Ascending aorta (tissue), 2 donors: ENCODE data around the gene SERPINA10. TPM values are rescaled to one million over a fixed set of nuclear protein-coding genes. Genes with fewer than 3 reads are reported as not detected.

Experiments used
- DNase-seq, 2 donors: peaks; one replicate each; pipeline ENCODE4 v3.0.0-alpha.2; 2019; ENCODE audit warnings: low spot score in 2 of 2
- H3K27ac ChIP-seq, 2 donors: fragments of 200-600 bp; sonication (generic); one replicate each; pipeline ENCODE4 v1.5.1; 2016 to 2017; ENCODE audit warnings: mild to moderate bottlenecking in 1 of 2
- H3K27me3 ChIP-seq: fragments of 200-600 bp; sonication (generic); one replicate; pipeline ENCODE4 v1.5.1; 2017
- H3K36me3 ChIP-seq, 2 donors: fragments of 200-600 bp; sonication (generic); one replicate each; pipeline ENCODE4 v1.5.1; 2016
- H3K4me1 ChIP-seq, 2 donors: fragments of 200-600 bp; sonication (generic); one replicate each; pipeline ENCODE4 v1.5.1; 2016 to 2017; ENCODE audit warnings: mild to moderate bottlenecking in 1 of 2
- H3K4me3 ChIP-seq, 2 donors: fragments of 200-600 bp; sonication (generic); one replicate each; pipeline ENCODE4 v1.5.1; 2016 to 2017; ENCODE audit warnings: mild to moderate bottlenecking in 1 of 2
- H3K9me3 ChIP-seq, 2 donors: fragments of 200-600 bp; sonication (generic); one replicate each; pipeline ENCODE4 v1.5.1; 2016
- intact Hi-C: fragments of 100-400 bp; cut with DNase I; formaldehyde crosslinking; loops from one replicate; pipeline ENCODE4 v1.15.1; 2023
- total RNA-seq: library from RNA; depleted of rRNA; stranded (reverse); fragments of >200 nt; gene quantifications from one replicate; pipeline ENCODE4 v1.1.0, GENCODE V29; 2016
- TF ChIP-seq, protein P1 (sequence below), 3 experiments: fragments of 200-600 bp in 2 of 3; fragments of 450-650 bp in 1 of 3; sonication (generic) in 2 of 3; IDR thresholded peaks; one replicate each; pipeline ENCODE4 v1.5.1; 2016 to 2019; ENCODE audit warnings: antibody characterized with exemption in 3 of 3, mild to moderate bottlenecking in 1 of 3, moderate library complexity in 1 of 3

Gene SERPINA10
- total RNA-seq, 1 donor from 2014 or later, result not detected

GRCh38 chr14:94330432-94330831 lies 37.4 kb upstream of the SERPINA10 start:
- no peaks in the 10 kb centered on the region for H3K4me1 ChIP-seq
- H3K4me3 ChIP-seq, result no peak overlapping the region
- H3K36me3 ChIP-seq, result no peaks in the 10 kb centered on the region
- no peak overlapping the region for H3K27ac ChIP-seq
- H3K27me3 ChIP-seq, result no peaks in the 10 kb centered on the region
- intact Hi-C loops, result no loop called here
- no peak for DNase-seq
- TF ChIP-seq, protein P1, sequence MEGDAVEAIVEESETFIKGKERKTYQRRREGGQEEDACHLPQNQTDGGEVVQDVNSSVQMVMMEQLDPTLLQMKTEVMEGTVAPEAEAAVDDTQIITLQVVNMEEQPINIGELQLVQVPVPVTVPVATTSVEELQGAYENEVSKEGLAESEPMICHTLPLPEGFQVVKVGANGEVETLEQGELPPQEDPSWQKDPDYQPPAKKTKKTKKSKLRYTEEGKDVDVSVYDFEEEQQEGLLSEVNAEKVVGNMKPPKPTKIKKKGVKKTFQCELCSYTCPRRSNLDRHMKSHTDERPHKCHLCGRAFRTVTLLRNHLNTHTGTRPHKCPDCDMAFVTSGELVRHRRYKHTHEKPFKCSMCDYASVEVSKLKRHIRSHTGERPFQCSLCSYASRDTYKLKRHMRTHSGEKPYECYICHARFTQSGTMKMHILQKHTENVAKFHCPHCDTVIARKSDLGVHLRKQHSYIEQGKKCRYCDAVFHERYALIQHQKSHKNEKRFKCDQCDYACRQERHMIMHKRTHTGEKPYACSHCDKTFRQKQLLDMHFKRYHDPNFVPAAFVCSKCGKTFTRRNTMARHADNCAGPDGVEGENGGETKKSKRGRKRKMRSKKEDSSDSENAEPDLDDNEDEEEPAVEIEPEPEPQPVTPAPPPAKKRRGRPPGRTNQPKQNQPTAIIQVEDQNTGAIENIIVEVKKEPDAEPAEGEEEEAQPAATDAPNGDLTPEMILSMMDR (IDR thresholded peaks at IDR 0.05), result no peak
- H3K9me3 ChIP-seq, result no peaks in the 10 kb centered on the region

GRCh38 chr14:94329857-94330256 lies 36.8 kb upstream of the SERPINA10 start:
- no peak for DNase-seq
- Histone ChIP-seq H3K27me3 (no peaks in the 10 kb centered on the region), H3K4me3 (no peak overlapping the region), H3K9me3 (no peaks in the 10 kb centered on the region), H3K36me3 (no peaks in the 10 kb centered on the region), H3K4me1 (no peaks in the 10 kb centered on the region), H3K27ac (no peak overlapping the region)
- TF ChIP-seq, protein P1 (IDR thresholded peaks at IDR 0.05), result no peak
- intact Hi-C loops, result no loop called here

DNA sequence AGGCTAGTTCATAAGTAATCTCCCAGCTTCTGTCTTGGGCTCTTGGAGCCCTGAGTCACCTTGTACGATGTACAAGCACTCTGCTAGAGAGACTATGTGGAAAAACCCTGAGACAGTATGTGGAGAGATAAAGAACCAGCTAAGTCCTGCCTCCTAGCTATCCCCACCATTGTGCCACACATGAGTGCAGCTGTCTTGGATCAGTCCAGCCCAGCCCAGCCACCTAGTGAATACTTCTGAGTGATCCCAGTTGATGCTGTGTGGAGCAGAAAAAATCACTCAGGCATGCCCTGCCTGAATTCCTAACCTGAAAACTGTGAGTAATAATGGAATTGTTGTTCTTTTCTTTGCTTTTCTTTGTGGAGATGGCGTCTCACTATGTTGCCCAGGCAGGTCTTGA lies 35.1 kb upstream of the SERPINA10 start:
- intact Hi-C loops, result no loop called here
- DNase-seq, result no peak
- H3K27me3 ChIP-seq, result no peaks in the 10 kb centered on the region
- H3K9me3 ChIP-seq, result no peaks in the 10 kb centered on the region
- H3K4me3 ChIP-seq, result no peak overlapping the region
- no peaks in the 10 kb centered on the region for H3K36me3 ChIP-seq
- no peaks in the 10 kb centered on the region for H3K4me1 ChIP-seq
- TF ChIP-seq, protein P1 (IDR thresholded peaks at IDR 0.05), result no peak
- H3K27ac ChIP-seq, result no peak overlapping the region

- Histone ChIP-seq H3K27ac (no peak within 1 kb of the TSS), H3K4me1 (no peaks in the 10 kb centered on the region), H3K4me3 (no peak within 1 kb of the TSS), H3K9me3 (no peaks in the 10 kb centered on the region), H3K27me3 (no peaks in the 10 kb centered on the region), H3K36me3 (no peaks in the 10 kb centered on the region)
- intact Hi-C loops, result no loop called here
- TF ChIP-seq, protein P1 (IDR thresholded peaks at IDR 0.05), result no peak
- no peak for DNase-seq
These were observed 29.8 kb upstream of the SERPINA10 start, which contains the start of gene SERPINA6 for GRCh38 chr14:94322648-94323570. SERPINA6 (minus strand) TSS chr14:94323336; CDS start chr14:94314648, 8,688 bp downstream.

GRCh38 chr14:94321421-94322271 lies 28.6 kb upstream of the SERPINA10 start:
- TF ChIP-seq, protein P1 (IDR thresholded peaks at IDR 0.05), result no peak
- Histone ChIP-seq H3K27me3 (no peaks in the 10 kb centered on the region), H3K27ac (no peak overlapping the region), H3K4me1 (no peaks in the 10 kb centered on the region), H3K36me3 (no peaks in the 10 kb centered on the region), H3K4me3 (no peak overlapping the region), H3K9me3 (no peaks in the 10 kb centered on the region)
- intact Hi-C loops, result no loop called here
- no peak for DNase-seq
